ENCODE results near the gene ALDH4A1.

The ALDH4A1 gene

GRCh38 chr1:18944810-18945209 lies 42.5 kb upstream of the ALDH4A1 start:
- no peak for ATAC-seq (replicated peaks)
- peaks cover 74 to 82% of the 10 kb centered on the region in 2 donors for H3K4me1 Mint-ChIP-seq (ENCODE audit: low read depth in 2 of 2)
- no peaks in the 10 kb centered on the region for H3K27me3 Mint-ChIP-seq
- peak overlapping the region; percentile 87 to 100 for H3K27ac Mint-ChIP-seq
- no peak for DNase-seq
- no peaks in the 10 kb centered on the region for H3K9me3 Mint-ChIP-seq
- peaks cover 82% of the 10 kb centered on the region for H3K36me3 Mint-ChIP-seq (ENCODE audit: insufficient read depth)
- H3K4me3 Mint-ChIP-seq, result peak overlapping the region; percentile 52 to 63

GRCh38 chr1:18943914-18944572 lies 41.7 kb upstream of the ALDH4A1 start:
- peak overlapping the region; percentile 34 to 63 for H3K4me3 Mint-ChIP-seq
- no peak for DNase-seq
- H3K36me3 Mint-ChIP-seq (ENCODE audit: insufficient read depth), result peaks cover 81% of the 10 kb centered on the region
- H3K27me3 Mint-ChIP-seq, result no peaks in the 10 kb centered on the region
- peak overlapping the region; percentile 83 to 87 for H3K27ac Mint-ChIP-seq
- no peak for ATAC-seq (replicated peaks)
- peaks cover 68 to 79% of the 10 kb centered on the region in 2 donors for H3K4me1 Mint-ChIP-seq (ENCODE audit: low read depth in 2 of 2)
- H3K9me3 Mint-ChIP-seq, result no peaks in the 10 kb centered on the region

GRCh38 chr1:18943162-18943561 lies 40.8 kb upstream of the ALDH4A1 start:
- Mint-ChIP-seq H3K36me3 (ENCODE audit: insufficient read depth) (peaks cover 79% of the 10 kb centered on the region), H3K9me3 (no peaks in the 10 kb centered on the region), H3K27ac (peak overlapping the region in 1 of 2 donors; percentile 83), H3K4me3 (peak overlapping the region in 1 of 2 donors; percentile 63), H3K27me3 (no peaks in the 10 kb centered on the region), H3K4me1 (ENCODE audit: low read depth in 2 of 2) (peaks cover 63 to 74% of the 10 kb centered on the region in 2 donors)
- ATAC-seq (replicated peaks) (no peak), DNase-seq (no peak)

GRCh38 chr1:18942340-18942739 lies 40.0 kb upstream of the ALDH4A1 start:
- ATAC-seq (replicated peaks) (no peak), DNase-seq (no peak)
- Mint-ChIP-seq H3K27ac (peak overlapping the region; percentile 71 to 82), H3K4me3 (no peak overlapping the region), H3K36me3 (ENCODE audit: insufficient read depth) (peaks cover 79% of the 10 kb centered on the region), H3K27me3 (no peaks in the 10 kb centered on the region), H3K4me1 (ENCODE audit: low read depth in 2 of 2) (peaks cover 58 to 71% of the 10 kb centered on the region in 2 donors), H3K9me3 (no peaks in the 10 kb centered on the region)

GRCh38 chr1:18941221-18942141 lies 39.1 kb upstream of the ALDH4A1 start:
- peaks cover 58 to 72% of the 10 kb centered on the region in 2 donors for H3K4me1 Mint-ChIP-seq (ENCODE audit: low read depth in 2 of 2)
- no peaks in the 10 kb centered on the region for H3K9me3 Mint-ChIP-seq
- H3K27ac Mint-ChIP-seq, result peak overlapping the region; percentile 38 to 82
- no peak for DNase-seq
- no peaks in the 10 kb centered on the region for H3K27me3 Mint-ChIP-seq
- H3K4me3 Mint-ChIP-seq, result peak overlapping the region in 1 of 2 donors; percentile 36
- peaks cover 80% of the 10 kb centered on the region for H3K36me3 Mint-ChIP-seq (ENCODE audit: insufficient read depth)
- ATAC-seq (replicated peaks), result no peak

GRCh38 chr1:18940303-18941020 lies 38.1 kb upstream of the ALDH4A1 start:
- no peaks in the 10 kb centered on the region for H3K27me3 Mint-ChIP-seq
- peaks cover 60 to 71% of the 10 kb centered on the region in 2 donors for H3K4me1 Mint-ChIP-seq (ENCODE audit: low read depth in 2 of 2)
- peak overlapping the region; percentile 38 to 82 for H3K27ac Mint-ChIP-seq
- peak overlapping the region; percentile 31 to 36 for H3K4me3 Mint-ChIP-seq
- H3K9me3 Mint-ChIP-seq, result no peaks in the 10 kb centered on the region
- H3K36me3 Mint-ChIP-seq (ENCODE audit: insufficient read depth), result peaks cover 78% of the 10 kb centered on the region
- DNase-seq, result no peak
- no peak for ATAC-seq (replicated peaks)

- H3K4me3 Mint-ChIP-seq, result peak overlapping the region in 1 of 2 donors; percentile 36
- DNase-seq (no peak), ATAC-seq (replicated peaks) (no peak)
- H3K4me1 Mint-ChIP-seq (ENCODE audit: low read depth in 2 of 2), result peaks cover 60 to 71% of the 10 kb centered on the region in 2 donors
- peak overlapping the region; percentile 38 to 82 for H3K27ac Mint-ChIP-seq
- peaks cover 78% of the 10 kb centered on the region for H3K36me3 Mint-ChIP-seq (ENCODE audit: insufficient read depth)
- no peaks in the 10 kb centered on the region for H3K27me3 Mint-ChIP-seq
- H3K9me3 Mint-ChIP-seq, result no peaks in the 10 kb centered on the region
Observed at GRCh38 chr1:18939398-18940302, 37.3 kb upstream of the ALDH4A1 start.

GRCh38 chr1:18938707-18939070 lies 36.3 kb upstream of the ALDH4A1 start:
- H3K4me1 Mint-ChIP-seq (ENCODE audit: low read depth in 2 of 2), result peaks cover 59 to 68% of the 10 kb centered on the region in 2 donors
- H3K4me3 Mint-ChIP-seq, result no peak overlapping the region
- H3K27ac Mint-ChIP-seq, result peak overlapping the region; percentile 46 to 82
- H3K36me3 Mint-ChIP-seq (ENCODE audit: insufficient read depth), result peaks cover 78% of the 10 kb centered on the region
- H3K9me3 Mint-ChIP-seq, result no peaks in the 10 kb centered on the region
- DNase-seq (no peak), ATAC-seq (replicated peaks) (no peak)
- H3K27me3 Mint-ChIP-seq, result no peaks in the 10 kb centered on the region

- Mint-ChIP-seq H3K27ac (peak overlapping the region; percentile 46 to 82), H3K4me1 (ENCODE audit: low read depth in 2 of 2) (peaks cover 55 to 65% of the 10 kb centered on the region in 2 donors)
- ATAC-seq (replicated peaks), result no peak
Observed at GRCh38 chr1:18938008-18938706, 35.8 kb upstream of the ALDH4A1 start.

GRCh38 chr1:18937539-18937938 lies 35.2 kb upstream of the ALDH4A1 start:
- DNase-seq (no peak), ATAC-seq (replicated peaks) (no peak)
- H3K36me3 Mint-ChIP-seq (ENCODE audit: insufficient read depth), result peaks cover 82% of the 10 kb centered on the region
- peak overlapping the region in 1 of 2 donors; percentile 28 for H3K4me3 Mint-ChIP-seq
- peaks cover 62 to 67% of the 10 kb centered on the region in 2 donors for H3K4me1 Mint-ChIP-seq (ENCODE audit: low read depth in 2 of 2)
- H3K27ac Mint-ChIP-seq, result peak overlapping the region; percentile 50 to 82
- no peaks in the 10 kb centered on the region for H3K27me3 Mint-ChIP-seq
- no peaks in the 10 kb centered on the region for H3K9me3 Mint-ChIP-seq

More at GRCh38 chr1:18938008-18938706, 35.8 kb upstream of the ALDH4A1 start:
- Mint-ChIP-seq H3K36me3 (ENCODE audit: insufficient read depth) (peaks cover 78% of the 10 kb centered on the region), H3K4me3 (peak overlapping the region in 1 of 2 donors; percentile 25), H3K27me3 (no peaks in the 10 kb centered on the region), H3K9me3 (no peaks in the 10 kb centered on the region)
- no peak for DNase-seq

GRCh38 chr1:18936814-18937481 lies 34.6 kb upstream of the ALDH4A1 start:
- Mint-ChIP-seq H3K4me3 (peak overlapping the region; percentile 28 to 39), H3K36me3 (ENCODE audit: insufficient read depth) (peaks cover 84% of the 10 kb centered on the region), H3K27ac (peak overlapping the region; percentile 50 to 82), H3K27me3 (no peaks in the 10 kb centered on the region), H3K9me3 (no peaks in the 10 kb centered on the region), H3K4me1 (ENCODE audit: low read depth in 2 of 2) (peaks cover 68 to 69% of the 10 kb centered on the region in 2 donors)
- ATAC-seq (replicated peaks) (no peak), DNase-seq (no peak)

GRCh38 chr1:18936471-18936813 lies 34.1 kb upstream of the ALDH4A1 start:
- Mint-ChIP-seq H3K27ac (peak overlapping the region; percentile 50 to 82), H3K36me3 (ENCODE audit: insufficient read depth) (peaks cover 84% of the 10 kb centered on the region), H3K4me1 (ENCODE audit: low read depth in 2 of 2) (peaks cover 69 to 73% of the 10 kb centered on the region in 2 donors), H3K27me3 (no peaks in the 10 kb centered on the region), H3K4me3 (peak overlapping the region; percentile 28 to 39), H3K9me3 (no peaks in the 10 kb centered on the region)
- DNase-seq, result no peak
- no peak for ATAC-seq (replicated peaks)

All from effector memory CD8-positive, alpha-beta T cell (primary cell).